SU-DHL-6 (cell line): ENCODE data around the gene ELP2.

Source experiments
- CTCF ChIP-seq: fragments of 200-600 bp; sonication (generic); IDR thresholded peaks from one replicate; pipeline ENCODE4 v1.5.1; 2017; ENCODE audit warnings: antibody characterized with exemption, mild to moderate bottlenecking, low read length, moderate library complexity; ENCODE audit not compliant: insufficient read depth, poor library complexity, severe bottlenecking
- EZH2phosphoT487 ChIP-seq: fragments of 200-600 bp; sonication (generic), shearing (Covaris generic); conservative IDR thresholded peaks from 2 replicates; pipeline ENCODE4 v1.6.1; 2018; ENCODE audit warnings: mild to moderate bottlenecking, antibody characterized with exemption, low read length, moderate library complexity, mixed read lengths

GRCh38 chr18:36094431-36094830, 35.3 kb upstream of the ELP2 start:
- TF ChIP-seq CTCF (no peak), EZH2phosphoT487 (no peak)
